T-cell (primary cell): ENCODE results near the gene DTNB. TPM values are rescaled to one million over a fixed set of nuclear protein-coding genes. Genes with fewer than 3 reads are reported as not detected.

Experiments
- ATAC-seq, 4 experiments: fragments of 200-7000 bp in 3 of 4; fragments of 150-1000 bp in 1 of 4; cut with Tn5 transposase; replicated peaks in 1 of 4; 1 replicate in 3 of 4; 2 replicates in 1 of 4; pipeline ENCODE4 v1.10.0; 2021; ENCODE audit warnings: moderate library complexity in 3 of 4, mild to moderate bottlenecking in 2 of 4, moderate number of reproducible peaks in 1 of 4
- CTCF ChIA-PET, 2 donors: fragments of 300-600 bp; sonication (Branson Sonifier 250); formaldehyde crosslinking; loops; one replicate each; lab custom pipeline; 2022; ENCODE audit warnings: antibody characterized with exemption in 2 of 2; lab: Charles Lee
- POLR2A ChIA-PET, 2 donors: fragments of 300-600 bp; sonication (Branson Sonifier 250); formaldehyde crosslinking; loops; one replicate each; lab custom pipeline; 2022; ENCODE audit warnings: antibody characterized with exemption in 2 of 2; lab: Charles Lee
- DNase-seq, 35 experiments: peaks; one replicate each; pipeline versions ENCODE4 v3.0.0 to v3.0.0-alpha.2; 2013 to 2023
- H3K27ac ChIP-seq: one replicate; pipeline ENCODE4 v1.5.1; 2013; ENCODE audit warnings: low read length
- H3K27me3 ChIP-seq, 2 experiments: replicated peaks in 1 of 2; 1 replicate in 1 of 2; 2 replicates in 1 of 2; pipeline versions ENCODE4 v1.6.1 to v1.7.0; 2013; ENCODE audit warnings: low read length in 1 of 2, mixed read lengths in 1 of 2; ENCODE audit not compliant: control insufficient read depth in 2 of 2, insufficient read depth in 2 of 2; ENCODE audit errors: extremely low read depth in 1 of 2
- H3K36me3 ChIP-seq, 2 donors: 1 replicate in 1 of 2; 2 replicates in 1 of 2; pipeline versions ENCODE4 v1.6.1 to v1.7.0; 2013; ENCODE audit warnings: low read length in 1 of 2; ENCODE audit not compliant: control insufficient read depth in 2 of 2, insufficient read depth in 1 of 2; ENCODE audit errors: extremely low read depth in 1 of 2
- H3K4me1 ChIP-seq, 2 experiments: 1 replicate in 1 of 2; 2 replicates in 1 of 2; pipeline versions ENCODE4 v1.6.1 to v1.7.0; 2013; ENCODE audit warnings: low read length in 2 of 2, mixed read lengths in 1 of 2; ENCODE audit not compliant: insufficient read depth in 2 of 2, control insufficient read depth in 1 of 2; ENCODE audit errors: extremely low read depth in 1 of 2
- H3K4me3 ChIP-seq, 2 donors: 1 replicate in 1 of 2; 2 replicates in 1 of 2; pipeline versions ENCODE4 v1.5.1 to v1.7.0; 2013; ENCODE audit warnings: mild to moderate bottlenecking in 2 of 2, low read length in 1 of 2, moderate library complexity in 1 of 2; ENCODE audit not compliant: control insufficient read depth in 1 of 2; ENCODE audit errors: extremely low read depth in 1 of 2
- H3K9me3 ChIP-seq: 2 replicates; pipeline ENCODE4 v1.7.0; 2013
- H3K27ac Mint-ChIP-seq, 2 donors: one replicate each; pipeline ENCODE4 v1.8.0; 2020 to 2021; ENCODE audit warnings: mild to moderate bottlenecking in 2 of 2, mixed read lengths in 2 of 2
- H3K27me3 Mint-ChIP-seq, 2 donors: one replicate each; pipeline ENCODE4 v1.8.0; 2021 to 2022; ENCODE audit warnings: mixed read lengths in 2 of 2
- H3K36me3 Mint-ChIP-seq: one replicate; pipeline ENCODE4 v1.8.0; 2021; ENCODE audit warnings: mixed read lengths
- H3K4me1 Mint-ChIP-seq, 3 donors: one replicate each; pipeline ENCODE4 v1.8.0; 2020 to 2022; ENCODE audit warnings: mixed read lengths in 3 of 3, mild to moderate bottlenecking in 1 of 3
- H3K4me3 Mint-ChIP-seq, 3 donors: one replicate each; pipeline ENCODE4 v1.8.0; 2020 to 2022; ENCODE audit warnings: mild to moderate bottlenecking in 3 of 3, mixed read lengths in 3 of 3, moderate library complexity in 3 of 3
- H3K9me3 Mint-ChIP-seq, 3 donors: one replicate each; pipeline ENCODE4 v1.8.0; 2020 to 2022; ENCODE audit warnings: mixed read lengths in 3 of 3
- WGBS: methylation state at CpG from one replicate; pipeline ENCODE4 v1.1.5; 2013; ENCODE audit warnings: missing lambda C conversion rate; ENCODE audit not compliant: insufficient coverage; 5-methylcytosine and 5-hydroxymethylcytosine counted together
- total RNA-seq, 35 experiments: library from RNA in 6 of 35; stranded (reverse) in 6 of 35; fragments of 120-200 nt in 1 of 35; gene quantifications; one replicate each; pipeline versions ENCODE4 v1.2.1 to v1.2.4 and lab custom pipeline; 2013 to 2026

DTNB gene
- total RNA-seq, 5 donors from 2014 or later (not counting 1 experiment from before 2014, with no cell fraction given) = 33.4 to 45.7 (median 39.6) TPM

DNA sequence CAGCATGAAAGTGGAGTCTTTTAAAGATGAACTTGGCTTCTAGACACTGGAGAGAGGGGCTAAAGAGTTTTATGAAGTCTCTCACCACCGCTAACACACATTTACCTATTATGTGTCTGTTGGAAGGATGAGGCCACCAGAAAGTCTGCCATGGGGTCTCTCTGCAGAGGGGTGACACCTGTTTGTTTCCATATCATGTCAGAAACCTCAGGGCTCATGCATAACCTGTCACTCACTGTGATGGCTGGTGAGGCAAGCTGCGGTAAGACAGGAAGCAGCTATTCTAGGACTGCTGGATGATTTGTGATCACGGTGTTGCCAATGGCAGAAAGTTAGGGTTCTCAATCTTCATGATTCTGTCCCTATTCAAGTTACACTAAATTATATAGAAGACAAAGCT lies 270.9 kb downstream of the DTNB start:
- H3K27me3 ChIP-seq = no peaks in the 10 kb centered on the region
- CTCF ChIA-PET = no interaction called here
- POLR2A ChIA-PET = interaction anchor here (0.5 to 0.6 kb wide), 2 partner anchors 24 to 572 kb away, joined by 7 read pairs; no protein-coding TSS in a partner anchor
- peaks cover 24% of the 10 kb centered on the region for H3K36me3 Mint-ChIP-seq
- H3K4me1 ChIP-seq = peaks cover 3 to 10% of the 10 kb centered on the region in 2 experiments
- H3K27ac Mint-ChIP-seq = no peak overlapping the region
- ATAC-seq = peak in 2 of 4 experiments; percentile 37 to 59
- H3K4me3 ChIP-seq = no peak overlapping the region
- no peaks in the 10 kb centered on the region for H3K9me3 Mint-ChIP-seq
- H3K9me3 ChIP-seq = no peaks in the 10 kb centered on the region
- no CpG with 5 or more reads among the region's 3 CpGs for WGBS
- no peak overlapping the region for H3K27ac ChIP-seq
- no peaks in the 10 kb centered on the region for H3K36me3 ChIP-seq
- H3K4me1 Mint-ChIP-seq = peaks cover 15 to 23% (median 18%) of the 10 kb centered on the region in 3 donors
- DNase-seq = no peak
- H3K4me3 Mint-ChIP-seq = no peak overlapping the region
- H3K27me3 Mint-ChIP-seq = no peaks in the 10 kb centered on the region

DNA sequence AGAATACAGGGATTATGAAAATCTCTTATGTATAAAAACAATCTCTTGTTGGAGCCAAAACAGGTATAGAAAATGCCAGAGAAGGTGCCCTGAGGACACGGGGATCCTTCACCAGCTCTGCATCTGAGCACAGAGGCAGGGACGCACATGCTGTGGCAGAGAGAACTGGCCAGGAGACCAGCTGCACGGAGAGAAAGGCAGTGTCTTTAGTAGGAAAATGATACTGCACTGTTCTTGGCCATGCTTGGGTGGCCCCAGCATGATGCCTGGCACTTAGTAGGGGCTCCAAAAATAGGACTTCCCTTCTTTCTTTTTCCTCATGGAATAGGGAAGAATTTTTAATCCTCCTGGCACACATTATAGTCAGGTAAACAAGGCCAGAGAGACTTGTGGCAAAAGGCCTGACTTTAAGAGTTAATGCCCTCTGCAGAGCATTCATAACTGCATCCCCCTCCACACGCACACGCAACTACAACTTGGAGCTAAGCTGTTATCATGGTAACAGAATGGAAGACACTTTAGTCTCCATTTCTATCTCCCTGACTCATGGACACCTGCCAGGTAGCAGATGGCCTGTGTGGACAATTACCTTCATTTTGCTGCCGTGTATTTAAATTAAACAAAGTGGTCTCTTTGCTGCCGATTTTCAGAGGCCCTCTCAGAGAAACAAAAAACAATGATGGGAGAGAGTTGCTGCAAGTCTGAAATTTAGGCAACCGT lies 271.9 kb downstream of the DTNB start:
- ChIA-PET POLR2A (no interaction called here), CTCF (no interaction called here)
- no peaks in the 10 kb centered on the region for H3K9me3 ChIP-seq
- H3K36me3 ChIP-seq = no peaks in the 10 kb centered on the region
- H3K27ac ChIP-seq = no peak overlapping the region
- Mint-ChIP-seq H3K27ac (no peak overlapping the region), H3K4me1 (peaks cover 15 to 23% (median 18%) of the 10 kb centered on the region in 3 donors), H3K4me3 (no peak overlapping the region), H3K9me3 (no peaks in the 10 kb centered on the region), H3K27me3 (no peaks in the 10 kb centered on the region), H3K36me3 (peaks cover 20% of the 10 kb centered on the region)
- H3K27me3 ChIP-seq = no peaks in the 10 kb centered on the region
- H3K4me1 ChIP-seq = peaks cover 3 to 10% of the 10 kb centered on the region in 2 experiments
- ATAC-seq (no peak), DNase-seq (no peak)
- WGBS = 90% methylated on average over 5 of the region's 8 CpGs
- H3K4me3 ChIP-seq = no peak overlapping the region

DNA sequence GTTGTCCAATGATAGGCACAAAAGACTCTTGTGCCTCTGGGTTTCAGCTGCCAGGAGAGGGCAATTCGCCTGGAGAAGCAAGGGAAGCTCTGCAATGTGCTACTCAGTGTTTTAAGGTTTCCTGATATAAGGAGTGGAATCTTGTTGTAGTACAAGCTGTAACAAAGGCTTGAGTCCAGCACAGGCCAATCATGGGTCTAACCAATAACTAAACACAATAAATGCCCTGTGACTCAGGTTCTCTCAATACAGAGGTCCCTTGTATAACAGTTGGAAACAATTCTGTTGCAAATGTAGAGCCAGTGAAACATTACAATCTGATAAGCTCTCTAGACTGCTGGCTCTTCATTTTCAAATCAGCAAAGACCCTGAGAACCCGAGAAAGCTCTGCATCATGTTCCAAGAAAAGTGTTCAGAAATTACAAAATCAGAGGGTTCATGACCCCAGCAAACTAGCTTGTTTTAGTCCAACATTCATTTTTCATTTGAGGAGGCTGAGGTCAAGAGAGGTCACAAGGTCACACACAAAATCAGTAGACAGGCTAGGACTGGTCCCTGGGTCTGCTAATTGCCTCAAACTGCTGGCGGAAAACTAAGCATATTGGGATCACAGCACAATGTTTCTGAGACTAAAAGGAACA lies 272.7 kb downstream of the DTNB start:
- ChIA-PET POLR2A (no interaction called here), CTCF (interaction anchor here in 1 of 2 donors (0.6 kb wide), 1 partner anchor 372 kb away, joined by 12 read pairs; no protein-coding TSS in a partner anchor)
- Histone ChIP-seq H3K27me3 (no peaks in the 10 kb centered on the region), H3K36me3 (no peaks in the 10 kb centered on the region), H3K9me3 (no peaks in the 10 kb centered on the region), H3K4me1 (peaks cover 3 to 10% of the 10 kb centered on the region in 2 experiments), H3K27ac (no peak overlapping the region), H3K4me3 (no peak overlapping the region)
- DNase-seq = no peak
- peaks cover 15% of the 10 kb centered on the region for H3K36me3 Mint-ChIP-seq
- no peak overlapping the region for H3K27ac Mint-ChIP-seq
- ATAC-seq = no peak
- H3K4me1 Mint-ChIP-seq = peaks cover 15 to 23% (median 18%) of the 10 kb centered on the region in 3 donors
- H3K4me3 Mint-ChIP-seq = no peak overlapping the region
- H3K27me3 Mint-ChIP-seq = no peaks in the 10 kb centered on the region
- WGBS = 92% methylated on average over 2 of the region's 3 CpGs
- H3K9me3 Mint-ChIP-seq = no peaks in the 10 kb centered on the region

DNA sequence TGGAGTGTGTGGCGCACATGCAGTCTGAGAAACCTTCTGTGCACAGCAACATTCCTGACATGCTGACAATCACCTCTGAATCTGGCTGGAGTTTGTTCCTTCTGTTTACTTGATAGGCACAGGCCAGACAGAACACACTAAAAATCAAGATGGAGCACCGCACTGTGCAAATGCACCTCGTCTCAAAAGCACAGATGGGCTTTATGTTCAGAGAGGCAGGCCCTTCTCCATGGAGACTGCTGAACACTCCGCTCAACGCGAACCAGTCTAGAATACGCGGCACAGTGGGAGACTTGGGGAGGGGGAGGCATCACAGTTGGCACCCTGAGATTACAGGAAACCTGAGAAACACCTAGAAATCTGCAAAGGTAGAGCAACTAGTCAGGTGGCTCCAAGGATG lies 273.2 kb downstream of the DTNB start:
- no peak overlapping the region for H3K4me3 Mint-ChIP-seq
- H3K27me3 ChIP-seq = no peaks in the 10 kb centered on the region
- H3K36me3 ChIP-seq = no peaks in the 10 kb centered on the region
- peaks cover 15 to 23% (median 18%) of the 10 kb centered on the region in 3 donors for H3K4me1 Mint-ChIP-seq
- ChIA-PET CTCF (interaction anchor here in 1 of 2 donors (0.6 kb wide), 1 partner anchor 373 kb away, joined by 12 read pairs; no protein-coding TSS in a partner anchor), POLR2A (no interaction called here)
- H3K4me3 ChIP-seq = no peak overlapping the region
- 96% methylated on average over 8 of the region's 8 CpGs for WGBS
- H3K4me1 ChIP-seq = peaks cover 3 to 10% of the 10 kb centered on the region in 2 experiments
- no peaks in the 10 kb centered on the region for H3K9me3 ChIP-seq
- peaks cover 12% of the 10 kb centered on the region for H3K36me3 Mint-ChIP-seq
- no peak for ATAC-seq
- H3K27me3 Mint-ChIP-seq = no peaks in the 10 kb centered on the region
- no peak overlapping the region for H3K27ac ChIP-seq
- no peak for DNase-seq
- no peak overlapping the region for H3K27ac Mint-ChIP-seq
- H3K9me3 Mint-ChIP-seq = no peaks in the 10 kb centered on the region

DNA sequence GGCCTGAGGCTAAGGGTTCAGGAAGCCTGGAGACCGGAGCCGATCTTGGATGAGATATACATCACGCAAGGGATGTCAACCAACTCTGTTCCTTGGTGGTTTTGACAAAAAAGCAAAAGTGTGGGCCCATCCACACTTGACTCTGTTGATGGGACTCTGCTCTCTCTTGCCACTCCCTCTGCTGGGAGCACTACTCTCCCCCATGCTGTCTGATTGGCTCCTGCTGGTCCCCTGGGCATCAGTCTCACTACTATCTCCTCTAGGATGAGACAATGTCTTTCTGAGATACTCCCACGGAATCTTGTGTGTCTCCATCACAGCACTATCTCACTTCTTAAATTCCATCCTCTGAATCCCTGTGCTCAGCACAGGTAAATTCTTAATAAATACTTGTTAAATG lies 274.8 kb downstream of the DTNB start:
- no peak for ATAC-seq
- CTCF ChIA-PET = no interaction called here
- WGBS = 91% methylated on average over 3 of the region's 4 CpGs

DNA sequence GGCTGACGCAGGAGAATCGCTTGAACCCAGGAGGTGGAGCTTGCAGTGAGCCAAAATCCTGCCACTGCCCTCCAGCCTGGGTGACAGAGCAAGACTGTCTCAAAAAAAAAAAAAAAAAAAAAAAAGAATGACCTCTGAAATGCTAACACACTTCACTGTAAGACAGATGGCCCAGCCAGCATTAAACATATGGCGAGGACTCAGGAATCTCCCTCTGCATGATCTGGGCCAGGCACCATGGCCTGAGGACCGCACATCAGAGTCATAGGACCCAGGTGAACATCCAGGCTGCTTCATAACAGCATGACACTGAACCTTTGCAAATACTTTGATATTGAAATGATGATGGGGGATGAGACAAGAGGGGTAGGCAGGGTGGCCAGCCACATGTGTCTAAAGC lies 275.6 kb downstream of the DTNB start:
- Mint-ChIP-seq H3K4me1 (peaks cover 4 to 9% (median 5%) of the 10 kb centered on the region in 3 donors), H3K36me3 (peaks cover 22% of the 10 kb centered on the region), H3K27ac (no peak overlapping the region), H3K4me3 (no peak overlapping the region), H3K9me3 (no peaks in the 10 kb centered on the region), H3K27me3 (no peaks in the 10 kb centered on the region)
- Histone ChIP-seq H3K9me3 (no peaks in the 10 kb centered on the region), H3K27ac (no peak overlapping the region), H3K36me3 (no peaks in the 10 kb centered on the region), H3K4me1 (peaks cover 3% of the 10 kb centered on the region in 2 experiments), H3K27me3 (no peaks in the 10 kb centered on the region), H3K4me3 (no peak overlapping the region)
- DNase-seq (no peak), ATAC-seq (no peak)
- CTCF ChIA-PET = interaction anchor here in 1 of 2 donors (0.7 kb wide), 1 partner anchor 207 kb away, joined by 11 read pairs; no protein-coding TSS in a partner anchor
- 100% methylated on average over 3 of the region's 4 CpGs for whole genome bisulfite sequencing
- POLR2A ChIA-PET = no interaction called here

More for the DNA sequence above, 274.8 kb downstream of the DTNB start:
- no peaks in the 10 kb centered on the region for H3K27me3 ChIP-seq
- POLR2A ChIA-PET = no interaction called here
- Mint-ChIP-seq H3K4me3 (no peak overlapping the region), H3K36me3 (peaks cover 21% of the 10 kb centered on the region), H3K27ac (no peak overlapping the region), H3K27me3 (no peaks in the 10 kb centered on the region), H3K9me3 (no peaks in the 10 kb centered on the region), H3K4me1 (peaks cover 12 to 14% (median 12%) of the 10 kb centered on the region in 3 donors)
- no peak overlapping the region for H3K27ac ChIP-seq
- H3K9me3 ChIP-seq = no peaks in the 10 kb centered on the region
- no peaks in the 10 kb centered on the region for H3K36me3 ChIP-seq
- H3K4me3 ChIP-seq = no peak overlapping the region
- no peak for DNase-seq
- H3K4me1 ChIP-seq = peaks cover 3 to 4% of the 10 kb centered on the region in 2 experiments
